GM12878 (cell line): Measurements from ENCODE around the gene CCP110.

Experiments
- BHLHE40 ChIP-seq, 2 experiments: fragments of 450-650 bp in 1 of 2; IDR thresholded peaks; 2 replicates each; pipeline ENCODE4 v1.6.1; 2011 to 2017; ENCODE audit warnings: low read depth in 2 of 2, borderline replicate concordance in 1 of 2, improper control_type of control experiment in 1 of 2, low read length in 1 of 2, mild to moderate bottlenecking in 1 of 2
- CHD1 ChIP-seq: IDR thresholded peaks from 2 replicates; pipeline ENCODE4 v1.6.1; 2012; ENCODE audit warnings: low read depth, low read length, improper control_type of control experiment
- CHD4 ChIP-seq: fragments of 200-600 bp; sonication (generic); IDR thresholded peaks from 2 replicates; pipeline ENCODE4 v1.6.1; 2016; ENCODE audit warnings: mild to moderate bottlenecking
- ELK1 ChIP-seq: IDR thresholded peaks from 2 replicates; pipeline ENCODE4 v1.6.1; 2012; ENCODE audit warnings: low read depth, low read length, improper control_type of control experiment
- HDAC6 ChIP-seq: fragments of 200-600 bp; sonication (generic); IDR thresholded peaks from one replicate; pipeline ENCODE4 v1.8.0; 2017; ENCODE audit warnings: antibody characterized with exemption; ENCODE audit not compliant: unreplicated experiment
- PKNOX1 ChIP-seq: fragments of 450-650 bp; IDR thresholded peaks from 2 replicates; pipeline ENCODE4 v1.6.1; 2016; ENCODE audit warnings: mild to moderate bottlenecking
- POLR2A ChIP-seq: IDR thresholded peaks from 2 replicates; pipeline ENCODE4 v1.6.1; 2011; ENCODE audit warnings: low read depth, mild to moderate bottlenecking, low read length
- POLR2AphosphoS5 ChIP-seq: IDR thresholded peaks from 2 replicates; pipeline ENCODE4 v1.6.1; 2011; ENCODE audit warnings: mild to moderate bottlenecking, low read length, inconsistent platforms
- TAF1 ChIP-seq: IDR thresholded peaks from 2 replicates; pipeline ENCODE4 v1.6.1; 2011; ENCODE audit warnings: mild to moderate bottlenecking, low read depth, low read length, borderline replicate concordance
- TARDBP ChIP-seq: IDR thresholded peaks from 2 replicates; pipeline ENCODE4 v1.6.1; 2016; ENCODE audit warnings: borderline replicate concordance
- YY1 ChIP-seq: IDR thresholded peaks from 2 replicates; pipeline ENCODE4 v1.6.1; 2011; ENCODE audit warnings: low read depth, mild to moderate bottlenecking, low read length
- ZNF217 ChIP-seq: fragments of 450-650 bp; IDR thresholded peaks from 2 replicates; pipeline ENCODE4 v1.6.1; 2017; ENCODE audit warnings: antibody characterized with exemption, mild to moderate bottlenecking
- TF ChIP-seq, protein P1 (sequence below), 3 experiments: IDR thresholded peaks in 2 of 3; conservative IDR thresholded peaks in 1 of 3; 2 replicates each; pipeline ENCODE4 v1.5.1; 2011; ENCODE audit warnings: low read depth in 3 of 3, low read length in 3 of 3, mild to moderate bottlenecking in 3 of 3, control low read depth in 2 of 3, moderate library complexity in 2 of 3, inconsistent platforms in 1 of 3, mixed read lengths in 1 of 3; ENCODE audit not compliant: control insufficient read depth in 2 of 3, insufficient read depth in 1 of 3; ENCODE audit errors: extremely low read depth in 1 of 3
- TF ChIP-seq, protein P2 (sequence below): fragments of 150-350 bp; IDR thresholded peaks from 2 replicates; pipeline ENCODE4 v1.6.1; 2016; ENCODE audit warnings: low read depth, low read length

GRCh38 chr16:19505600-19506303 is 18.0 kb upstream of the CCP110 start:
- TF ChIP-seq, protein P1, sequence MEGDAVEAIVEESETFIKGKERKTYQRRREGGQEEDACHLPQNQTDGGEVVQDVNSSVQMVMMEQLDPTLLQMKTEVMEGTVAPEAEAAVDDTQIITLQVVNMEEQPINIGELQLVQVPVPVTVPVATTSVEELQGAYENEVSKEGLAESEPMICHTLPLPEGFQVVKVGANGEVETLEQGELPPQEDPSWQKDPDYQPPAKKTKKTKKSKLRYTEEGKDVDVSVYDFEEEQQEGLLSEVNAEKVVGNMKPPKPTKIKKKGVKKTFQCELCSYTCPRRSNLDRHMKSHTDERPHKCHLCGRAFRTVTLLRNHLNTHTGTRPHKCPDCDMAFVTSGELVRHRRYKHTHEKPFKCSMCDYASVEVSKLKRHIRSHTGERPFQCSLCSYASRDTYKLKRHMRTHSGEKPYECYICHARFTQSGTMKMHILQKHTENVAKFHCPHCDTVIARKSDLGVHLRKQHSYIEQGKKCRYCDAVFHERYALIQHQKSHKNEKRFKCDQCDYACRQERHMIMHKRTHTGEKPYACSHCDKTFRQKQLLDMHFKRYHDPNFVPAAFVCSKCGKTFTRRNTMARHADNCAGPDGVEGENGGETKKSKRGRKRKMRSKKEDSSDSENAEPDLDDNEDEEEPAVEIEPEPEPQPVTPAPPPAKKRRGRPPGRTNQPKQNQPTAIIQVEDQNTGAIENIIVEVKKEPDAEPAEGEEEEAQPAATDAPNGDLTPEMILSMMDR (IDR thresholded peaks at IDR 0.05 in 2 of 3, conservative IDR thresholded peaks at IDR 0.05 in 1 of 3; ENCODE audit: control insufficient read depth in 2 of 3, extremely low read depth in 1 of 3, insufficient read depth in 1 of 3, low read depth in 3 of 3, low read length in 3 of 3), result no peak
- TF ChIP-seq POLR2A, result no peak
- TF ChIP-seq CHD4, result no peak
- TF ChIP-seq, protein P2, sequence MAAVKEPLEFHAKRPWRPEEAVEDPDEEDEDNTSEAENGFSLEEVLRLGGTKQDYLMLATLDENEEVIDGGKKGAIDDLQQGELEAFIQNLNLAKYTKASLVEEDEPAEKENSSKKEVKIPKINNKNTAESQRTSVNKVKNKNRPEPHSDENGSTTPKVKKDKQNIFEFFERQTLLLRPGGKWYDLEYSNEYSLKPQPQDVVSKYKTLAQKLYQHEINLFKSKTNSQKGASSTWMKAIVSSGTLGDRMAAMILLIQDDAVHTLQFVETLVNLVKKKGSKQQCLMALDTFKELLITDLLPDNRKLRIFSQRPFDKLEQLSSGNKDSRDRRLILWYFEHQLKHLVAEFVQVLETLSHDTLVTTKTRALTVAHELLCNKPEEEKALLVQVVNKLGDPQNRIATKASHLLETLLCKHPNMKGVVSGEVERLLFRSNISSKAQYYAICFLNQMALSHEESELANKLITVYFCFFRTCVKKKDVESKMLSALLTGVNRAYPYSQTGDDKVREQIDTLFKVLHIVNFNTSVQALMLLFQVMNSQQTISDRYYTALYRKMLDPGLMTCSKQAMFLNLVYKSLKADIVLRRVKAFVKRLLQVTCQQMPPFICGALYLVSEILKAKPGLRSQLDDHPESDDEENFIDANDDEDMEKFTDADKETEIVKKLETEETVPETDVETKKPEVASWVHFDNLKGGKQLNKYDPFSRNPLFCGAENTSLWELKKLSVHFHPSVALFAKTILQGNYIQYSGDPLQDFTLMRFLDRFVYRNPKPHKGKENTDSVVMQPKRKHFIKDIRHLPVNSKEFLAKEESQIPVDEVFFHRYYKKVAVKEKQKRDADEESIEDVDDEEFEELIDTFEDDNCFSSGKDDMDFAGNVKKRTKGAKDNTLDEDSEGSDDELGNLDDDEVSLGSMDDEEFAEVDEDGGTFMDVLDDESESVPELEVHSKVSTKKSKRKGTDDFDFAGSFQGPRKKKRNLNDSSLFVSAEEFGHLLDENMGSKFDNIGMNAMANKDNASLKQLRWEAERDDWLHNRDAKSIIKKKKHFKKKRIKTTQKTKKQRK, result no peak
- no peak for TF ChIP-seq ELK1
- TF ChIP-seq ZNF217, result no peak
- no peak for TF ChIP-seq HDAC6
- TF ChIP-seq CHD1, result no peak
- no peak for TF ChIP-seq TAF1
- TF ChIP-seq PKNOX1, result no peak
- no peak for TF ChIP-seq TARDBP
- no peak for TF ChIP-seq POLR2AphosphoS5
- no peak for TF ChIP-seq BHLHE40 (IDR thresholded peaks at IDR 0.05; ENCODE audit: borderline replicate concordance in 1 of 2, low read depth in 2 of 2, low read length in 1 of 2)
- TF ChIP-seq YY1, result no peak
